GM12878 (cell line): ENCODE results near the gene OPCML. TPM values are rescaled to one million over a fixed set of nuclear protein-coding genes. Genes with fewer than 3 reads are reported as not detected.

Experiments used
- ATAC-seq: fragments of 200-7000 bp; cut with Tn5 transposase; 3 replicates; pipeline ENCODE4 v1.9.1; 2020; ENCODE audit warnings: mild to moderate bottlenecking, moderate library complexity
- BruUV-seq: library from RNA; stranded (reverse); fragments of 400-500 nt; replicated peaks from 2 replicates; lab custom pipeline; 2021; lab: Mats Ljungman, UMichigan
- CTCF ChIA-PET: fragments of 300-600 bp; sonication (Branson Sonifier 250); formaldehyde crosslinking; extraction: SDS; loops from one replicate; lab custom pipeline; 2021; ENCODE audit warnings: inconsistent platforms; lab: Yijun Ruan, JAX
- POLR2A ChIA-PET: fragments of 350-600 bp; formaldehyde crosslinking; extraction: SDS; loops from one replicate; lab custom pipeline; 2021; ENCODE audit warnings: inconsistent platforms; lab: Charles Lee
- RAD21 ChIA-PET: fragments of 300-600 bp; sonication (Branson Sonifier 250); formaldehyde crosslinking; loops from one replicate; lab custom pipeline; 2023; ENCODE audit warnings: antibody characterized with exemption; ENCODE audit not compliant: unreplicated experiment; lab: Charles Lee
- SMC1A ChIA-PET: fragments of 300-600 bp; sonication (Branson Sonifier 250); formaldehyde crosslinking; loops from one replicate; lab custom pipeline; 2023; ENCODE audit not compliant: unreplicated experiment, uncharacterized antibody; lab: Charles Lee
- DNase-seq: peaks from one replicate; pipeline ENCODE4 v3.0.0-alpha.2; 2011; ENCODE audit warnings: low read depth, low spot score
- FAIRE-seq: peaks from 3 replicates; lab custom pipeline; 2011; peaks lifted over from hg19 to GRCh38; lab: Jason Lieb, UNC
- H2AFZ ChIP-seq: 2 replicates; pipeline ENCODE4 v1.6.0; 2011; ENCODE audit warnings: low read depth, low read length, control low read depth; ENCODE audit not compliant: control insufficient read depth
- H3K27ac ChIP-seq: 2 replicates; pipeline ENCODE4 v1.5.1; 2011; ENCODE audit warnings: control low read depth; ENCODE audit not compliant: control insufficient read depth, insufficient read depth
- H3K27me3 ChIP-seq, 2 experiments: replicated peaks in 1 of 2; 2 replicates each; pipeline versions ENCODE4 v1.6.0 to v1.6.1; 2011; ENCODE audit warnings: low read length in 1 of 2; ENCODE audit not compliant: control insufficient read depth in 2 of 2, insufficient read depth in 2 of 2
- H3K36me3 ChIP-seq, 2 experiments: 2 replicates each; pipeline ENCODE4 v1.5.1; 2011; ENCODE audit warnings: low read length in 1 of 2; ENCODE audit not compliant: control insufficient read depth in 2 of 2, insufficient read depth in 2 of 2
- H3K4me1 ChIP-seq: 2 replicates; pipeline ENCODE4 v1.6.1; 2011; ENCODE audit warnings: mild to moderate bottlenecking, low read length, moderate library complexity, mixed read lengths; ENCODE audit not compliant: control insufficient read depth, insufficient read depth
- H3K4me2 ChIP-seq: 2 replicates; pipeline ENCODE4 v1.6.0; 2011; ENCODE audit warnings: control low read depth; ENCODE audit not compliant: control insufficient read depth, insufficient read depth
- H3K4me3 ChIP-seq: fragments of 200-600 bp; sonication (generic); 2 replicates; pipeline ENCODE4 v1.5.1; 2016
- H3K79me2 ChIP-seq: 2 replicates; pipeline ENCODE4 v1.6.0; 2011; ENCODE audit warnings: low read length; ENCODE audit not compliant: control insufficient read depth, insufficient read depth
- H3K9ac ChIP-seq: 2 replicates; pipeline ENCODE4 v1.8.0; 2011; ENCODE audit warnings: low read length, control low read depth, mixed read lengths; ENCODE audit not compliant: control insufficient read depth, insufficient read depth
- H3K9me3 ChIP-seq: replicated peaks from 3 replicates; pipeline ENCODE4 v1.5.1; 2011; ENCODE audit warnings: mild to moderate bottlenecking, low read length; ENCODE audit not compliant: control insufficient read depth, insufficient read depth
- H4K20me1 ChIP-seq: 2 replicates; pipeline ENCODE4 v1.6.0; 2011; ENCODE audit not compliant: control insufficient read depth, insufficient read depth
- BMI1 ChIP-seq: fragments of 450-650 bp; IDR thresholded peaks from 2 replicates; pipeline ENCODE4 v1.6.1; 2016; ENCODE audit warnings: mild to moderate bottlenecking, moderate library complexity, borderline replicate concordance
- CBFB ChIP-seq: IDR thresholded peaks from 2 replicates; pipeline ENCODE4 v1.6.1; 2016; ENCODE audit warnings: antibody characterized with exemption, low read depth
- CREB1 ChIP-seq: IDR thresholded peaks from 2 replicates; pipeline ENCODE4 v1.6.1; 2012; ENCODE audit warnings: low read depth, mild to moderate bottlenecking, inconsistent platforms
- FOS ChIP-seq: IDR thresholded peaks from 3 replicates; pipeline ENCODE4 v1.6.1; 2011; ENCODE audit warnings: borderline replicate concordance; ENCODE audit not compliant: insufficient read length; ENCODE audit errors: extremely low read depth
- FOXM1 ChIP-seq: IDR thresholded peaks from 2 replicates; pipeline ENCODE4 v1.6.1; 2012; ENCODE audit warnings: low read depth, mild to moderate bottlenecking, inconsistent platforms, low read length, moderate library complexity
- LARP7 ChIP-seq: fragments of 450-650 bp; IDR thresholded peaks from 2 replicates; pipeline ENCODE4 v1.6.1; 2017; ENCODE audit warnings: mild to moderate bottlenecking
- RCOR1 ChIP-seq: conservative IDR thresholded peaks from 2 replicates; pipeline ENCODE4 v1.6.1; 2012; ENCODE audit warnings: low read depth, low read length, improper control_type of control experiment
- TBL1XR1 ChIP-seq: IDR thresholded peaks from 2 replicates; pipeline ENCODE4 v1.6.1; 2012; ENCODE audit warnings: low read depth, low read length, improper control_type of control experiment
- WGBS: methylation state at CpG from one replicate; pipeline ENCODE4 v1.1.6; 2016; ENCODE audit warnings: low lambda C conversion rate; ENCODE audit not compliant: insufficient replicate concordance, insufficient coverage; ENCODE audit errors: missing lambda C conversion rate; 5-methylcytosine and 5-hydroxymethylcytosine counted together
- in situ Hi-C: fragments of 300-500 bp; cut with MboI; formaldehyde crosslinking; loops from 9 replicates; pipeline ENCODE4 v1.14.3; 2018; ENCODE audit warnings: mixed read lengths
- intact Hi-C: fragments of 100-400 bp; cut with micrococcal nuclease; formaldehyde crosslinking; loops from one replicate; pipeline ENCODE4 v1.14.2; 2022; ENCODE audit not compliant: unreplicated experiment
- polyA plus RNA-seq, 11 experiments: library from polyadenylated mRNA; depleted of rRNA in 4 of 11; unstranded in 6 of 11; stranded (reverse) in 5 of 11; fragments of >200 nt; fragmentation: Nextera tagmentation in 4 of 11; fragmentation: Illumina TruSeq in 1 of 11; extraction: Ambion mirVana in 4 of 11; extraction: Trizol in 1 of 11; gene quantifications; 1 replicate in 1 of 11; 2 replicates in 10 of 11; pipeline versions ENCODE4 v1.2.1 to v1.2.3, GENCODE V29; 2011 to 2016; ENCODE audit warnings: inconsistent platforms in 2 of 11, missing spikeins in 2 of 11, low read depth in 1 of 11
- total RNA-seq, 4 experiments: library from RNA; depleted of rRNA in 3 of 4; stranded (reverse); fragments of >200 nt in 3 of 4; fragmentation: Illumina TruSeq in 1 of 4; extraction: Trizol in 1 of 4; gene quantifications; 2 replicates each; pipeline versions ENCODE4 v1.2.1 to v1.2.3, GENCODE V29; 2013 to 2021
- TF ChIP-seq, protein P1 (sequence below): IDR thresholded peaks from 2 replicates; pipeline ENCODE4 v1.6.1; 2011; ENCODE audit warnings: low read depth, mild to moderate bottlenecking, low read length, moderate library complexity, borderline replicate concordance; ENCODE audit errors: extremely low read depth
- TF ChIP-seq, protein P2 (sequence below), 3 experiments: IDR thresholded peaks in 2 of 3; conservative IDR thresholded peaks in 1 of 3; 2 replicates each; pipeline ENCODE4 v1.5.1; 2011; ENCODE audit warnings: low read depth in 3 of 3, low read length in 3 of 3, mild to moderate bottlenecking in 3 of 3, control low read depth in 2 of 3, moderate library complexity in 2 of 3, inconsistent platforms in 1 of 3, mixed read lengths in 1 of 3; ENCODE audit not compliant: control insufficient read depth in 2 of 3, insufficient read depth in 1 of 3; ENCODE audit errors: extremely low read depth in 1 of 3

The OPCML gene
- total and polyA plus RNA-seq, 10 of the 15 experiments (the other 5 are each of a cell fraction or from before 2014, with no cell fraction given) = 0.84 TPM; not detected in 9

DNA sequence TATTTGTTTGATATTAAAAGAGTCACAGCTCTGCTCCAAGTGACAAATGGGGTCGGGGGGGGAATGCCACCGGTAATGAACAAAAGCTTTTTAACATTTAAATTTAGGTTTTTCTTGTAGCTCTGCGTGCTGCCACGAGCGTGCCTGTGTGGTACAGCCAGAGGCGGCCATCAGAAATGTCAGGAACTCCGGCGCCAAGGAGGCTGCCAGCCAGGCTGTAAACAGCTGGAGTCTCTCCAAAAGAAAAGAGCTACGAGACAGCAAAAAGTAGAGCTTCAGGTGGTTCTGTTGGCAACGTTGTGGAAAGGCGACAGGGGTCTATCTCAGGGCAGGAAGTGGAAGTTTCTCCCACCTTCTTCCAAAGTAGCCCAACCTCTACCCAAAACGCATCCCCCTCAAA lies 532.8 kb downstream of the OPCML start:
- Histone ChIP-seq H3K9ac (no peak overlapping the region), H4K20me1 (no peaks in the 10 kb centered on the region), H3K27me3 (no peaks in the 10 kb centered on the region; a peak in 1 of 4 replicates), H3K27ac (no peak overlapping the region), H3K36me3 (no peaks in the 10 kb centered on the region), H3K4me2 (no peak overlapping the region), H3K79me2 (no peaks in the 10 kb centered on the region), H2AFZ (no peak overlapping the region), H3K9me3 (no peaks in the 10 kb centered on the region), H3K4me1 (no peaks in the 10 kb centered on the region), H3K4me3 (no peak overlapping the region)
- ChIA-PET SMC1A (interaction anchor here (0.6 to 1.4 kb wide), 3 partner anchors 11 to 70 kb away, joined by 3 to 4 read pairs (median 3); no protein-coding TSS in a partner anchor), POLR2A (no interaction called here), RAD21 (no interaction called here), CTCF (interaction anchor here (1.0 kb wide), 1 partner anchor 11 kb away, joined by 3 read pairs; no protein-coding TSS in a partner anchor)
- intact Hi-C loops (no loop called here), in situ Hi-C loops (no loop called here)
- ATAC-seq = no peak
- WGBS = 17% methylated on average over 12 of the region's 12 CpGs
- FAIRE-seq = no peak
- no peak for TF ChIP-seq RCOR1
- TF ChIP-seq BMI1 = no peak
- no peak for TF ChIP-seq TBL1XR1
- no peak for TF ChIP-seq CREB1
- TF ChIP-seq, protein P1, sequence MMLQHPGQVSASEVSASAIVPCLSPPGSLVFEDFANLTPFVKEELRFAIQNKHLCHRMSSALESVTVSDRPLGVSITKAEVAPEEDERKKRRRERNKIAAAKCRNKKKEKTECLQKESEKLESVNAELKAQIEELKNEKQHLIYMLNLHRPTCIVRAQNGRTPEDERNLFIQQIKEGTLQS = no peak
- TF ChIP-seq, protein P2, sequence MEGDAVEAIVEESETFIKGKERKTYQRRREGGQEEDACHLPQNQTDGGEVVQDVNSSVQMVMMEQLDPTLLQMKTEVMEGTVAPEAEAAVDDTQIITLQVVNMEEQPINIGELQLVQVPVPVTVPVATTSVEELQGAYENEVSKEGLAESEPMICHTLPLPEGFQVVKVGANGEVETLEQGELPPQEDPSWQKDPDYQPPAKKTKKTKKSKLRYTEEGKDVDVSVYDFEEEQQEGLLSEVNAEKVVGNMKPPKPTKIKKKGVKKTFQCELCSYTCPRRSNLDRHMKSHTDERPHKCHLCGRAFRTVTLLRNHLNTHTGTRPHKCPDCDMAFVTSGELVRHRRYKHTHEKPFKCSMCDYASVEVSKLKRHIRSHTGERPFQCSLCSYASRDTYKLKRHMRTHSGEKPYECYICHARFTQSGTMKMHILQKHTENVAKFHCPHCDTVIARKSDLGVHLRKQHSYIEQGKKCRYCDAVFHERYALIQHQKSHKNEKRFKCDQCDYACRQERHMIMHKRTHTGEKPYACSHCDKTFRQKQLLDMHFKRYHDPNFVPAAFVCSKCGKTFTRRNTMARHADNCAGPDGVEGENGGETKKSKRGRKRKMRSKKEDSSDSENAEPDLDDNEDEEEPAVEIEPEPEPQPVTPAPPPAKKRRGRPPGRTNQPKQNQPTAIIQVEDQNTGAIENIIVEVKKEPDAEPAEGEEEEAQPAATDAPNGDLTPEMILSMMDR (IDR thresholded peaks at IDR 0.05 in 2 of 3, conservative IDR thresholded peaks at IDR 0.05 in 1 of 3; ENCODE audit: control insufficient read depth in 2 of 3, extremely low read depth in 1 of 3, insufficient read depth in 1 of 3, low read depth in 3 of 3, low read length in 3 of 3) = no peak
- TF ChIP-seq CBFB = no peak
- TF ChIP-seq FOS = no peak
- TF ChIP-seq LARP7 = no peak
- no peak for TF ChIP-seq FOXM1
- no TSS peak for BruUV-seq
- DNase-seq = no peak
